GM18519 (cell line): ENCODE data around the gene FBLN2.

Experiments used
- ATAC-seq: cut with Tn5 transposase; IDR thresholded peaks from one replicate; pipeline ENCODE4 v1.9.1; 2021; ENCODE audit warnings: mild to moderate bottlenecking, moderate library complexity; ENCODE audit not compliant: unreplicated experiment, low FRiP score

Gene FBLN2

DNA sequence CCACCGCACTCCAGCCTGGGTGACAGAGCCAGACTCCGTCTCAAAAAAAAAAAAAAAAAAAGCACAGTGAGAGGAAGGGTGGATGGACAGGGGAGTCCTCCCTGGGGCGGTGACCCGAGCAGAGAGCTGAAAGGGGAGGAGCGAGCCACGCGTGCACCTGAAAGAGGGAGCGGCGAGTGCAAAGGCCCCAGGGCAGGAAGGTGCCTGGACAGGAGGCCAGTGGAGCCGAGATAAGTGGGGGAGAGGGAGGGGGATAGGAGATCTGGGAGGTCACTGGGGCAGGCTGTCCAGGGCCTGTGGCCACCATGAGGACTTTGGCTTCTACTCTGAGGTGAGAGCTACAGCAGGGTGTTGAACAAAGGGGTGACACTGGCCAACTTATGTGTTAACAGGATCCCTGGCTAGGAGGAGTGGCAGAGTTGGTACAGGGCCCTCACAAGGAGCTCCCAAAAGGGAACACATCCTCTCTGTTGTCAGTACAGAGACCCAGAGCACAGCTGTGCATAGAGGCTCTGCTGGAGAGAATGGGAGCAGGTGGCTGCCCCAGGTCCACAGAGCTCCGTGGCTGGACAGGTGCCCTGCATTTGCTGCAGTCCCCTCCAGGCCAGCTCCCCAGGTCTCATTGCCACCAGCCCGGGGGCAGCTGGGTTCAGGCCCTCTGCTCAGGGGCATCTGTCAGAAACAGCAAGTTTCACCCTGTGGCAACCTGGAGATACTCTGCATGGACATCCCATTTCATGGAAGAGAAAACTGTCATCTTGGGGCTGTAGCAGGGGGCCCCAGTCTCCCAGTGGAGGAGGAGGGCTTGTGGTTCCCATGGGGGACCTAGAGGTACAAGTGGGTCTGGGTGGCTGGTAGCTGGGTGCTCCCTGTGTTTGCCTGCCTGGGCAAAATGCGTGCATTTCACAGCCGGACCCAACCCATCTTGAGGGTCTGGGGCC, 28.5 kb downstream of the FBLN2 start:
- no peak for ATAC-seq

DNA sequence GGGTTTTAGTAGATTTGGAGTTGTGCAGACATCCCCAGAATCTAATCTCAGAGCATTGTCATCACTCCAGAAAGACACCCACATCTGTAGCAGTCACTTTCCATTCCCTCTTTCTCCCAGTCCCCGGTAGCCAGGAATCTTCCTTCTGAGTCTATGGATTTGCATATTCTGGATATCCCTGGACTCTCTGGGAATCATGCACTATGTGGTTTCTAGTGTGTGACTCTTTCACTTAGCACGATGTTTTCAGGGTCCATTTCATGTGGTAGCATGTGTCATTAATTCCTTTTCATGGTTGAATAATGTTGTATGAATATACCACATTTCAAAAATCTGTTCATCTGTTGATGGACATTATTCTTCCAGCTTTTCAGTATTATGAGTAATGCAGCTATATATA, 29.3 kb downstream of the FBLN2 start:
- no peak for ATAC-seq

DNA sequence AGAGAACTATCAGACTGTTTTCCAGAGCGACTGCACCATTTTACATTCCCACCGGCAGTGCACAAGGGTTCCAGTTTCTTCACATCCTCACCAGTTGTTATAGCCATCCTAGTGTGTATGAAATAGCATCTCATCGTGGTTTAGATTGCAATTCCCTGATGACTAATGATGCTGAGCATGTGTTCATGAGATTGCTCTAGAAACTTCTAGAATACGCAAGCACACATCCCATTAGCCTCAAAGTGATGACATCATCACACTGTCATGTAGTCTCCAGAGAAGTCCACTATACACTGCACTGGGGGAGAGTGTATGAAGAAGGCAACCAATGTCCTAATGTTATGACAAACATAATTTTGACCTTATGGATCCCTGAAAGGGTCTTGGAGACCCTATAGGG, 30.1 kb downstream of the FBLN2 start:
- no peak for ATAC-seq

DNA sequence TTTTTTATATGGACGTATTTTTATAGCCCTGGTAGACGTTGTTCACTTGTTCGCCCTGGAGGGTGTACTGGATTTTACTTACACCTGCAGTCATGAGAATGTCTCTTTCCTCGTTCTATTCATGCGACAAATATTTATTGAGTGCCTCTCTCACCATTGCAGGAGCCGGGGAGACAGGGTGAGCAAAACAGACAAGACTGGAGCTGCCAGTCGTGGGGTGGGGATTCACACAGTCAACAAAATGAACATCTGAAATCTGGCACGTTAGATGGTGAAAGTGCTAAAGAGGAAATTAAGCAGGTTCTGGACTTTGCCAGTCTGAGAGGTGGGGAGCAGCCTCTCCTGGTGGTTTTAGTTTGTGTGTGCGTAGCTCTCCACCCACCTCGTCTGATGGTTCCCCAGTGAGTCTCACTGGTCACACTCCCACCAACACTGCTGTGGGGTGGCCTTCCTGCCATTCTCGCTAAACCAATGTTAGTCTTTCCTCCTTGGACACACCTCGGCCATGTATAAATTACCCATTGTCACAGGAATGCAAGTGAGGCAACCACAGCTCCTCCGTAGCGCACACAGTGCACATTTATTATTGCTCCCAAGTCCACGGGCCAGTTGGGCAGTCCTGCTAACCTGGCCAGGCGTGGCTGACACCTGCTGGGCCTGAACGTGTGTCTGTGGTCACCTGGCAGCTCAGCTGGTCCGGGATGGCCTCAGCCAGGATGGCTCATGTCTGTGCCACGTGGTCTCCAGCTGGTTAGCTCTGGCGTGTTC, 31.5 kb downstream of the FBLN2 start:
- ATAC-seq = no peak

DNA sequence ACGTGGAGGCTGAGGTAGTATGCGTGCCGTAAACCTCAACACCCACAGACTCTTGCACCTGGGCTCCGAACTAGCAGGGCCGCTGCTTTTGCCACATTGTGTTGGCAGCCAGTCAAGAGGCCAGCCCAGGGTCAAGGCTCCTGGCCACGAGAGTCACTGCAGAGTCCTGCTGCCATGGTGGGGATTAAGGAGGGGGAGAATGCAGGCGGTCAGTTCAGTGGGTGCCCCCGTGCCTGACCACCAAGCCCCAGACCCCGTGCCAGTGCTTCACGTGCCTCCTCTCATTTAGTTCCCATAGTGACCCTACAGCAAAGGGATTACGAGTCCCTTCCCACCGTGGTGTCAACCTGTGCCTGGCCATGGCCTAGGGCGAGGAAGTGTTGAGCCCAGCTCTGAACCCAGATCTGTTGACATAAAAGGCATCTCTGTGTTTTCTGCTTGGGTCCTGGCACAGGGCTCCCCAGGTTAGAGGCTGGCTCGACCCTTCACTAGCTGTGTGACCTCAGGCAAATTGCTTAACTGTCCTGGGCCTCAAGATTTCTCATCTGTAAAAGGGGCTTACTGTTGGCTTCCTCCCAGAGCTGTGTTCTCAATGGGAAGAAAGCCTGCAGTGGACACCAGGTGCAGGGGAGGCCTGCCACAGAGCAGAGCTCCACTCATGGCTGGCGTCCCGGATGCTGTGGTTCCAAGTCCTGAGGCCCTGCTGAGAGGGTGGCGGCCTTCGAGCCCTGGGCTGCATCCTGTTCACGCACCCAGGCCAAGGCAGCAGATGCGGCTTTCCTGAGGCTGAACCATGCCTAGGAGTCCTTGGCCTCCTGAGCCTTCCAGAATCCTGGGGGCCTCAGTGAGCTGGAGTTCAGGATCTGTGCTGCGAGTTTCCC, 32.8 kb downstream of the FBLN2 start:
- no peak for ATAC-seq

DNA sequence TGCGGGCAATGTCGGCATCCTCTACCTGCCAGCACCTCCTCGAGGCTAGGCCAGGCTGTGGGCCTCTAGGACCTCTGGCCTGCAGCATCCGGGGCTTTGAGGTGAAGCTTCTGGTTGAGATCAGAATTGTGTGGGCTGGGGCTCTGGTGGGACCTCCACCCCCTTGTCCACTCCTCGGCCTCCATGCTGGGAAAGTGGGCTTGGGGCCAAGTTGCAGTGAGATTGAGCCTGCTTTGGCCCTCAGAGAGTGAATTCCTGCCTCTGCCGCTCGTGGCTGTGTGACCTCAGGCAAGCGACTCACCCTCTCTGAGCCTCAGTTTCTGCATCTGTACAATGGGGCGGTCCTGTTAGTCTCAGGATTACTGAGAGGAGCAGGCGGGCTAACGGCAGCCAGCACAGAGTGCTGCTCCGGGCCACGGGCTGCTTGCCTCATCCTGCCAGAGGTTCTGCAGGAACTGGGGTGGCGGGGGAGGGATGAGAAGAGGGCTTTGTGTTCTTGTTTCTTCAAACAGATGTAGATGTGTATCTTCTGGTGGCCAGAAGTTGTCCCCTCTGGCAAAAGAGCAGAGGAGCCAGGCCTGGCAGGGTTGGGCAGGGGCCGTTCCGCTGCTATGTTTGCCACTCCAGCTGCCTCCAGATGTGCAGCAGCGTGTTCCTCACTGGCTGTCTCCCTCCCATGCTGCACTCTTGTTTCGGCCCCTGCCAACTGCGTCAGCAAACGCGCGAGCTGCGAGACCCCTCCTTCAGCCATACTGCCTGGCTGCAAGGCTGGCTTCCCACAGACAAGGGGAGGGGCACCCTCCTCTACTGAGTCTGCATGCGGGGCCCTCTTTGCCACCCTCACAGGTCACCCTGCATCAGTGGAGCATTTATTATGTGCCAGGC, 33.7 kb downstream of the FBLN2 start:
- no peak for ATAC-seq

DNA sequence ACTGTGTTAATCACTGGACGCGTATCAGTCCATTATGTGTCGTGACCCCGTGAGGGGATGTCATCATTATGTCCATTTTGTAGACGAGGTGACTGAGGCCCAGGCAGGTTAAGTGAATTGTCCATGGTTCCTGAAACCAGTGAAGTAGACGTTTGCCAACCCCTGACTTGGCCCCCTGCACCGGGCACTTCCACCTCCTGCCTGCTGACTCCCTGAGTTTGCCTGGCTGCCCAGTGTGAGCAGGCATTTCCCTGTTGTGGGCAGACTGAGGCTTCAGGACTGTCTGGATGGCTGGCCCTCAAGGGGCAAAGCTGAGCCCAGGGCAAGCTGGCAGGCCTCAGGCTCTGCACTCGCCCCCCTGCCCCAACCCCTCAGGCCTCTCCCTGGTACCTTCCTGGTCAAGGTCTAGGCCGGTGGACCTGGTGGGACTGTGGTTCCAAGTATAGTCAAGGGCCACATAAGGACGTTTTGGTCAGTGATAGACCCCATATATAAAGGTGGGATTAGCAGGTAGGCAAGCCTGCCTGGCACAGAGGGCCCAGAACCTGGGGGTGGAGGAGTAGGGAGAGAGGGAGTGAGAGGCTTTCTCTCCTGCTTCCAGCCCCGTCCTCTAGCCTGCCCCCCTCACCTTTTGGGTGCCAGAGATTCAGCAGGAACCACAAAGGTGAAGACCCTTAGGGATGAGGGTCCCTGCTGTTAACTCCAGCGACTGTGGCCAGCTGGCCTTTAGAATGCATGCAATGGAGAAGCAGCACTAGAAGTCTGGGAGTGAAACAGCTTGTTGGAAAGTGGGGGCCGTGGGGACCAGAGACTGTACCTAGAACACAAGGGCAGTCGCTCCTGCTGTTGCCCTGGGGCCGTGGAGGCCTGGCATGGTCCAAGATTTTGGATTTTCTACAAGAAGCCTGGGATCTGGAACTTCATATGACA, 34.6 kb downstream of the FBLN2 start:
- ATAC-seq = no peak

DNA sequence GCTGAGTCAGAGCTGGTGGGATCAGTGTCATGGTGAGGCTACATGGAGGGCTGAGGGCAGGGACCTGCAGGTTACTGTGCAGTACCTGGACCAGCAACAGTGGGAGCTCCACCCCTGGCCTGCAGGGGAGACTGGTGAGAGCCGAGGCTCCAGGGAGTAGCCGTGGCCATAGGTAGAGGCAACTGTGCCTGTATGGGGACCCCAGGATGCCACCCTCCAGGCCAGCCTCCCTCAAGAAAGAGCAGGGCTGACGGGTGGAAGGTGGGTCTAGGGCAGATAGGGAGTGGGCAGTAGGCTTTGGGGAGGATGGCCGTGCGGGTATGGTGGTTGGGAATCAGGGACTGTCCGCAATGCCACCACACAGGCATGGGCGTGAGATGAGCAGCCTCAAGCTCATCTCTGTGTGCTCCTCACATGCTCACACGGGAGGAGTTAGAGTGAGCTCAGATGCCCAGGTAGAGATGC, 35.5 kb downstream of the FBLN2 start:
- ATAC-seq = no peak

DNA sequence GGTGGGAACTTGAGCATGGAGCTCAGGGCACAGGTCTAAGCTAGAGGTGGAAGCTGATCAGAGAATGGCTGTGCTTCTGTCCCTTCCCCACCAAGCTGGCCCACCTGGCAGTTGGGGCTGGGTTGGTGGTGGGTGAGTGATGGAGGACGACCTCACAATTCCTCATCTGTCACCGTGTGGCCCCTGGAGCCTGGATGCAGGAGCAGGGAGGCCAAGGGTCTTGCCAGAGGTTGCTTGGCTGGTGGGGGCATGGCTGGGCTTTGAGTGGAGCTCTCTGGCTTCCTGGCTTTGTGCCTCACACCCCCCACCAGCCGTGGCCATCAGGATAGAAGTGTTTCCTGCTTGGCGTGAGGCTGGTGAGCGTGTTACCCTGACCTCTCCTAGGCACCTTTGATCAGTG, 36.0 kb downstream of the FBLN2 start:
- no peak for ATAC-seq

DNA sequence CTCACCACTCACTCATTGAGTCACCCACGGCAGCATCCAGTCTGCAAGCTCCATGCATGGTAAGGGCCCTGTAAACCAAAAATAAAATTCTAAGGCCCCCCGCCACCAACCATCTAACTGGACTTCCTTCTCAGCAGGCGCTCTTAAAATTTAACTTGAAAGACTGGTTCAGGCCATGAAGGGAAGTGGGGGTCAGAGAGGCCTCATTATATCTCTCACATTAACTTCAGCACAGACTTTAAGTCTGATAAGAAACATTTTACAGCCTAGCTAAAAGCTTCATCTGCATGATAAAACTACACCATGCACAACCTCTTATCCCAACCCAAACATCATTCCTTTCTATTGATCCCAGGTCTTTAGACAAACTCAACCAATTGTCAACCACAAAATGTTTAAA, 38.5 kb downstream of the FBLN2 start:
- no peak for ATAC-seq

DNA sequence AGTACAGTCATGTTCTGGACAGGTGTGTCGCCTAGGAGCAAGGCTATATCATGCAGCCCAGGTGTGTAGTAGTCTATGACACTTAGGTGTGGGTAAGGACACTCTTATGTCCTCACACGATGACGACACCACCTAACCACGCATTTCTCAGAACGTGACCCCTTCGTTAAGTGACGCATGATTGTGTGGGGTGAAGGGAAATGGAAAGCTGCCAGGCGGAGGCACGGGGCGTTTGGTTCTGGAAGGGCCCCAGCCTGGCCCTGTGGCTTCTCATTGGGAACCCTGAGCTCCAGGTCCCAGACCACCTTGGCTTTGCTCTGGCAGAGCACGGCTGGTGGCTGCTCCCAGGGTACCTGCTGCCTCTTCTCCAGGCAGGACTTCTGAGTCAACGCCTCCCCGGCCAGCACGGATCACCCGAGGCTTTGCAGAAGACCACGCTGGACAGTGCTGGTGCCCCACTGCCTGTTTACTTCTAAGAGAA, 39.3 kb downstream of the FBLN2 start:
- ATAC-seq = no peak

DNA sequence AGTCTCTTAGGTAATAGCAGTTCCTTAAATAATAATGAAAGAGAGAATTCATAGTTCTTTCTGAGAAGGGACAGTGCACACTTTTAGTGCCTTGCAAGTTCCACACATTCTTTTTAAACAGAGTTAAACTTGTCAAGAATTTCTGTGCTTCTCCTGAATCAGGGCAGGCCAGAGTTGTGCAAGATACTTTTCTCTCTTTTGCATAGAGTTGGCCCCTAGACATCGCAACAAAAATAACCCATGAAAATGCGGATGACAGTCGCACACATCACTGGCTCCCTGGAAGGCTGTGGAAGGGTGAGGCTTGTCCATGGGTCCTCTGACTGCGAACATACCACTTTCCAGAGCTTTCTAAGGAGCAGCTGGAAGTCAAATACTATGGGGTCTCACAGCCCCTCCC, 40.1 kb downstream of the FBLN2 start:
- ATAC-seq = no peak

DNA sequence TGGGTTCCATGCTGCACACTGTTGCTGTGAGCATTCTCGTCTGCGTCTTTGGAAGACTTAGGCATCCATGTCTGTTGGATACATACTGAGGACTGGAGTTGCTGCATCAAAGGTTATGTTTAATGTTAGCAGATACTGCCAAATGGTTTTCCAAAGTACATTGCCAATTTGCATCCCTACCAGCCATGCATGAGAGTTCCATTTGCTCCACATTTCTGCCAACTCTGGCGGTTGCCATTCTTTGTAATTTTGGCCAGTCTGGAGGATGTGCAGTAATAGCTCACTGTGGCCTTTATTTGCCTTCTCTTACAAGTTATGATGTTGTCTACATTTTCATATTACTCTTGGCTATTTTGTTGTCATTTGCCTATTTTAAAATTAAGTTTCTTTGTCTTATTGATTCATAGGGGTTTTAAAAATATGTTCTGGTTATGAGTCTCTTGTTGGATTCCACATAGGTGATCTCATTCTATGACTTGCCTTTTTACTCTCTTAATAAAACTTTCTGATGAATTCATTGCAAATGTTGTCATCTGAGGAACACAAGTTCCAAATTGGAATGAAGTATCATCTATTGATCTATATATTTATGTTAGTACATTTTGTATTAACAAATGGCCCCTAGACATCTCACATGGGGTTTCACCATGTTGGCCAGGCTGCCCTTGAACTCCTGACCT, 42.1 kb downstream of the FBLN2 start:
- no peak for ATAC-seq

DNA sequence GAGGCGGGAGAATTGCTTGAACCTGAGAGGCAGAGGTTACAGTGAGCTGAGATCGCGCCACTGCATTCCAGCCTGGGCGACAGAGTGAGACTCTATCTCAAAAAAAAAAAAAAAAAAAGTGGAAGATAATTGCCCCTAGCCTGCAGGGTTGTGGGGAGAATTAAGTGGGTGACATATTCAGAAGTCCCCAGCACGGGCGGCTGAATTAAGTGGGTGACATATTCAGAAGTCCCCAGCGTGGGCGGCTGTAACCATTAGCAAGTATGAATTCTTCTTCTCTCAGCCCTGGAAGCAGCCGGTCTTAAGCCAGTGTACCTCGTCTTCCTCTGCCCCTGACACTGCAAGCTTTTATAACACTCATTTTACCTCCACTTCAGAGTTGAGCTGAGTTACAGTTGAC, 44.7 kb downstream of the FBLN2 start:
- no peak for ATAC-seq

DNA sequence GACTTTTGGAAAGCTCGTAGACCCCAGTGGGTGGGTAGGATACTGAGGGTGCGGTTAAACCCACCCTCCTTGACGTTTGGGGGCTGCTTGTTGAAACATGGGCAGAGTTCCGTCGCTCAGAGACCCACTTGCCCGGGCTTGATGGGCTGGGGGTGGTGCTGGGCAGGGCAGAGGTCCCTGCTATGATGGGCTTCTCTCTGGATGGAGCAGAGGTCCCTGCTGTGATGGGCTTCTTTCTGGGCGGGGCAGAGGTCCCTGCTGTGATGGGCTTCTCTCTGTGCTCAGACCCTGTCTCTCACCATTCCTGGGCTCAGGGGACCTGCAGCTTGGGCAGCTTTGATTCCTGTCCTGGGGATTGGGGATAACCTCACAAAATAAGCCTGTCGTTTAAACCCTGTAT, 45.2 kb downstream of the FBLN2 start:
- ATAC-seq = no peak

DNA sequence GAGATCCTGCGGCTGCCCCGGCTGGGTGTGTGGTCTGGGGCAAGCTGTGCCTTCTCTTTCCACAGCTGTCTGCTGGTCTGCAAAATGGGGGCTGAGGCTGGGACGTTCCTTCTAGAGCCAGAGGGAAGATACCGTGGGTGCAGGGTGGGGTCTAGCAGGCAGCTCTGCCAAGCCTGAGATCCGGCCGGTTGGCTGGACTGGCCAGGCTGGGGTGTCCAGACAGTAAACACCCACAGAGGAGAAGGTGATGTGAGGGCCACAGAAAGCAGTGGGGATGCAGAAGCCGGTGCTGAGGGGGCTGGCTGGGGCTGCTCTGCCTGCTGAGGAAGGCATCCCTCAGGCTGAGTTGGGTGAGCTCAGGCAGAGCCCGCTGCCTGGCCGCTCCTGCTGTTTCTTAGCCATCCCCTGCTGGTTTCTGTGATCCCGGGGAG, 46.1 kb downstream of the FBLN2 start:
- ATAC-seq = no peak

DNA sequence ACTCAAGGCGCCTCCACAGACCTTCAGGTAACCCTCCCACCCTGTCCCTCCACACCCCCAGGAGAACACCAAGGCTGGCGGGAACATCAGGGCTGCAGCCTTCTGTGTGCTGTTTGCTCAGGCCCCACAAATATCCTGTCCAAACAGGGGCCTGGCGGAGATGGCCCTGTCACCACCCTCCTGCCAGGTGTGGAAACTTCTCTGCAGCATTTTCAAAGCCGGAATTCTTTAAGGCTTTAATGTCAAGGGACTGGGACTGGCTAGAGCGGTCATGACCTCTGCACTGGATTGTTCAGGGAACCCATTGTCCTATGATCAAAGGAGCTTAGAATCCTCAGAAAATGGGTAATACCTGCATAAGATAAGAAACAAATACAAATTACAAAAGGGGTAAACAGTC, 46.6 kb downstream of the FBLN2 start:
- ATAC-seq = no peak
